Measurements from ENCODE around the gene C11orf24. TPM values are rescaled to one million over a fixed set of nuclear protein-coding genes. Genes with fewer than 3 reads are reported as not detected.

The C11orf24 gene
- 100 to 1,000 TPM in 3 of 4 donors, 10 to 100 TPM in 1; 79.2 to 198 (median 183) TPM for total RNA-seq

- Histone ChIP-seq H3K4me1 (peaks cover 0 to 26% (median 20%) of the 10 kb centered on the region in 4 donors), H3K27me3 (no peaks in the 10 kb centered on the region), H3K4me3 (peak within 1 kb of the TSS; percentile 71 to 87 (median 79)), H3K9me3 (no peaks in the 10 kb centered on the region), H3K27ac (peak within 1 kb of the TSS; percentile 97 to 100 (median 98)), H3K36me3 (peaks cover 0 to 13% (median 0%) of the 10 kb centered on the region in 3 donors)
- peak; percentile 96 to 98 (median 96) for DNase-seq
- TF ChIP-seq CTCF (IDR thresholded peaks at IDR 0.05) (peak in 3 of 6 experiments; percentile 27 to 38 (median 31)), POLR2A (IDR thresholded peaks at IDR 0.05) (peak; percentile 90 to 96)
Measured at GRCh38 chr11:68271781-68272608, at the start of gene C11orf24. Gene C11orf24, minus strand, starts transcription at chr11:68271973. Its CDS starts 8,206 bp downstream, at chr11:68263767.

GRCh38 chr11:68317147-68317785, 45.5 kb upstream of the C11orf24 start:
- TF ChIP-seq POLR2A (IDR thresholded peaks at IDR 0.05) = no peak
- no peak for TF ChIP-seq CTCF (IDR thresholded peaks at IDR 0.05)
- H3K4me1 ChIP-seq = peaks cover 0 to 51% (median 6%) of the 10 kb centered on the region in 4 donors
- H3K36me3 ChIP-seq = no peaks in the 10 kb centered on the region
- DNase-seq = no peak
- H3K4me3 ChIP-seq = peak overlapping the region in 2 of 4 donors; percentile 12 to 21
- H3K9me3 ChIP-seq = no peaks in the 10 kb centered on the region
- H3K27me3 ChIP-seq = no peaks in the 10 kb centered on the region
- H3K27ac ChIP-seq = peak overlapping the region in 2 of 4 donors; percentile 8 to 56

GRCh38 chr11:68315171-68315920, 43.6 kb upstream of the C11orf24 start:
- no peaks in the 10 kb centered on the region for H3K9me3 ChIP-seq
- no peaks in the 10 kb centered on the region for H3K27me3 ChIP-seq
- H3K36me3 ChIP-seq = no peaks in the 10 kb centered on the region
- DNase-seq = peak in 2 of 3 donors; percentile 81 to 85
- H3K4me1 ChIP-seq = peaks cover 0 to 42% (median 4%) of the 10 kb centered on the region in 4 donors
- peak overlapping the region in 3 of 4 donors; percentile 75 to 92 (median 86) for H3K27ac ChIP-seq
- H3K4me3 ChIP-seq = peak overlapping the region in 2 of 4 donors; percentile 90 to 94
- TF ChIP-seq POLR2A (IDR thresholded peaks at IDR 0.05) = peak; percentile 76 to 88
- peak in 1 of 6 experiments; percentile 3 for TF ChIP-seq CTCF (IDR thresholded peaks at IDR 0.05)

GRCh38 chr11:68314203-68315170, 42.7 kb upstream of the C11orf24 start:
- no peaks in the 10 kb centered on the region for H3K9me3 ChIP-seq
- peaks cover 0 to 42% (median 4%) of the 10 kb centered on the region in 4 donors for H3K4me1 ChIP-seq
- TF ChIP-seq POLR2A (IDR thresholded peaks at IDR 0.05) = no peak
- TF ChIP-seq CTCF (IDR thresholded peaks at IDR 0.05) = no peak
- H3K27me3 ChIP-seq = no peaks in the 10 kb centered on the region
- H3K27ac ChIP-seq = peak overlapping the region; percentile 31 to 92 (median 80)
- peak in 1 of 3 donors; percentile 59 for DNase-seq
- H3K36me3 ChIP-seq = no peaks in the 10 kb centered on the region
- peak overlapping the region in 3 of 4 donors; percentile 58 to 94 (median 90) for H3K4me3 ChIP-seq

Data from Peyer's patch (tissue), 4 donors.